Pancreas (tissue), 10 donors: ENCODE measurements around the gene LIMS2. TPM values are rescaled to one million over a fixed set of nuclear protein-coding genes. Genes with fewer than 3 reads are reported as not detected.
A peak's percentile ranks its signal among the peaks of the same experiment; 100 is the strongest.

Experiments
- ATAC-seq, 4 donors: fragments of 200-7000 bp; cut with Tn5 transposase; one replicate each; pipeline versions ENCODE4 v1.8.0 to v1.9.1; 2020; ENCODE audit warnings: mild to moderate bottlenecking in 4 of 4, moderate library complexity in 4 of 4
- DNase-seq, 6 donors: peaks; one replicate each; pipeline ENCODE4 v3.0.0-alpha.2; 2020
- FAIRE-seq: peaks from 2 replicates; lab custom pipeline; 2012; peaks lifted over from hg19 to GRCh38; lab: Jason Lieb, UNC
- H3K27ac ChIP-seq, 4 donors: fragments of 200-600 bp; sonication (generic); 1 replicate in 3 of 4; 2 replicates in 1 of 4; pipeline versions ENCODE4 v1.5.0 to v1.8.0; 2020
- H3K27me3 ChIP-seq, 4 donors: fragments of 200-600 bp; one replicate each; pipeline ENCODE4 v1.8.0; 2021
- H3K36me3 ChIP-seq, 3 donors: fragments of 200-600 bp; sonication (generic) in 1 of 3; one replicate each; pipeline versions ENCODE4 v1.5.0 to v1.8.0; 2020 to 2021
- H3K4me1 ChIP-seq, 3 donors: fragments of 200-600 bp; one replicate each; pipeline ENCODE4 v1.8.0; 2021
- H3K4me3 ChIP-seq, 4 donors: fragments of 200-600 bp; sonication (generic) in 2 of 4; one replicate each; pipeline versions ENCODE4 v1.5.0 to v1.8.0; 2020 to 2021
- H3K9me3 ChIP-seq, 4 donors: fragments of 200-600 bp; one replicate each; pipeline ENCODE4 v1.8.0; 2021
- CTCF ChIP-seq, 4 donors: fragments of 200-600 bp; sonication (generic) in 3 of 4; IDR thresholded peaks; one replicate each; pipeline versions ENCODE4 v1.5.0 to v1.8.0; 2021; ENCODE audit warnings: antibody characterized with exemption in 4 of 4
- WGBS, 2 donors: extraction: QIAGEN DNeasy Blood & Tissue Kit; methylation state at CpG; one replicate each; pipeline ENCODE4 v1.1.7; 2013; 5-methylcytosine and 5-hydroxymethylcytosine counted together
- intact Hi-C, 3 donors: fragments of 100-400 bp; cut with DNase I; formaldehyde crosslinking; loops; one replicate each; pipeline versions ENCODE4 v1.11.1 to v1.14.2; 2022
- polyA plus RNA-seq, 2 donors: library from polyadenylated mRNA; stranded (reverse); fragments of 200-250 nt; gene quantifications; one replicate each; pipeline ENCODE4 v1.2.3, GENCODE V29; 2013
- total RNA-seq, 6 donors: library from RNA; stranded (reverse); fragmentation: NEBNext Ultra II Directional in 4 of 6; extraction: Animal tissue kit (Norgen Biotek cat#: 25700) in 4 of 6; gene quantifications; one replicate each; pipeline versions ENCODE4 v1.2.1 to v1.2.4, GENCODE V29; 2021 to 2023
- donor health status: healthy with polysubstance abuse.
- donor health status: DM: no; HTN: no; CAD: no; lungs with moderate emphysema.
- donor health status: DM: no; HTN: no; CAD: no.
- donor health status: control.
- donor health status: control.
- donor health status: Bipolar disorder and iron deficiency.
- donor health status: DM: yes; HTN: yes; CAD: no.
- donor health status: DM: no; HTN: no; CAD: no.
- donor health status: DM: no; HTN: no; CAD: no.
- donor health status: DM: yes; HTN: yes; CAD: no.

The LIMS2 gene
- total and polyA plus RNA-seq, 8 donors: 2.2 to 139 (median 5.2) TPM

DNA sequence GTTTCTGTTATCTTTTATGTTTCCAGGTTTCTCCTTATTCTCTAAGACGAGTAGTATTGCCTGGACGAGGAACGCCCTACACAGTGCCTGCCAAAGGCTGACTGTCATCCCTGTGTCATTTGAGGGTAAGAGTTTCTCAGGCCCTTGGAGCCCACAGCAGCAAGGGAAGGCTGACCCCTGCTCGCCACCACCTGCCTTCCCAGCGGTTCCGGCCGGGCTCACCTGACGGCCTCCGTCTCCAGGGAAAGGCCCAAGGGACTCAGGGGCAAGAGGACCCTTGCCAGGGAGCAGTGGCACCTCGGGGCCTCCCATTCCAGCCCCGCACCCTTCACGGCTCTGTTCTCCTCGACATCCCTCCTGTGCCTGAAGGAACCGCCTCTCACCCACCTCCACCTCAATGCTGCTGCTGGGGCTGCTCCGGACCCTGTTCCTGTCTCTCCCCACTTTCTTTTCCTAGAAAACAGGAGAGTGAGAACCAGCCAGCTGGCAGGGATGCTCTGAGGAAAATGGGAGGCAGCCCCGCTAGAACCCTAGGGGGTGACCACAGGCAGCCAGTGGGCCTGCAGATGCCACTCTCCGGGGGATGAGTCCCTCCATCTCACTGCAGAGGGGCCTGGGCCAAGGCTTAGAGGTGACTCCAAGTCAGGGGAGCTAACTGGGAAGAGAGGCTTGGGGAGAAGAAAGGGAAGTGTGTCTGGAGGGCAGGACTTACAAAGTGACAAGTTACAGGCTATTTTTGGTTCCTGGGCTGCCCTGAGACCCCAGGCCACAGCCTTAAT is 1.9 kb downstream of the LIMS2 start:
- FAIRE-seq (no peak), ATAC-seq (no peak), DNase-seq (no peak)
- 86% methylated on average over 16 to 17 of the region's 17 CpGs for WGBS, 2 donors
- peaks cover 0 to 8% (median 0%) of the 10 kb centered on the region in 3 donors for H3K4me1 ChIP-seq
- no peaks in the 10 kb centered on the region for H3K36me3 ChIP-seq
- intact Hi-C loops: no loop called here
- H3K27ac ChIP-seq: no peak overlapping the region
- H3K27me3 ChIP-seq: no peaks in the 10 kb centered on the region
- no peaks in the 10 kb centered on the region for H3K9me3 ChIP-seq
- TF ChIP-seq CTCF (IDR thresholded peaks at IDR 0.05): no peak
- peak overlapping the region in 1 of 4 donors; percentile 58 for H3K4me3 ChIP-seq

DNA sequence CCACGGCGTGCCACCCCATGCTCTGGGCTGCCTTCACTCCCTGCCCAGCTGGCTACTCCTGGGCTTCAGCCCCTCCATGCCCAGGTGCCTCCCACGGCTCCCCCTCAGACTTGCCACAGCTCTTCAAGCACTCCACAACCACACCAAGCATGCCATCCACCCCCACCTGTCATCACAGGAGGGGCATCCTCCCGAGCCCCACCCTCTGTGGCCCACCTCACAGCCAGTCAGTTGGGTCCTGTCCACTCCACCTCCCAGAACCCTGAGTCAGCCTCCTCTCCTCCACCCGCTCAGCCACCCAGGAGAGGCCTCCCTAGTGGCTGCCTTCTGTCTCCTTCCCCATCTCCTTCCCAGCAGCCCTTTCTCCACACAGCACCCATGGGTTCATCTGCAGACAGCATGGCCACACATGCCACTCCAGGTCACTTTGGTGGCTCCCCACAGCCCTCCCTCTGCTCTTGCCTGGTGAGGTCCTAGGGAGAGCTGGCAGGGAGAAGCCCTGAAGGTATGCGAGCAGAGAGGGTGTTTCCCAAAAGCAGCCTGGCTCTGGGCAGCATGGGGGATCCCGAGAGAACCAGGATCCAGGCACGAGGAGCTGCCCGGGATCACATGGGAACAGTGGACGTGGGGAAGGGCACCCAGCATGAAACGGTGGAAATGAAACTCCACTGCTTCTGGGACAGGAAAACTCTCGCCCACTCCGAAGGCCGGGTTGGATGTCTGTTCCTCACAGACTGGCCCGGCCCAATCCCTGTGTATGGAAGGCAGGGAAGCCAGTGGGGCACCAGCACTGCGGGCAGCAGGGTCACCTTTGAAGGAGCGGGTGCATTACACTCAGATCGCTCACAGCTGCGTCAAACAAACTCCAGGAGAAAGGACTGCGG is 2.7 kb downstream of the LIMS2 start:
- no peak for FAIRE-seq
- peaks cover 0 to 8% (median 0%) of the 10 kb centered on the region in 3 donors for H3K4me1 ChIP-seq

DNA sequence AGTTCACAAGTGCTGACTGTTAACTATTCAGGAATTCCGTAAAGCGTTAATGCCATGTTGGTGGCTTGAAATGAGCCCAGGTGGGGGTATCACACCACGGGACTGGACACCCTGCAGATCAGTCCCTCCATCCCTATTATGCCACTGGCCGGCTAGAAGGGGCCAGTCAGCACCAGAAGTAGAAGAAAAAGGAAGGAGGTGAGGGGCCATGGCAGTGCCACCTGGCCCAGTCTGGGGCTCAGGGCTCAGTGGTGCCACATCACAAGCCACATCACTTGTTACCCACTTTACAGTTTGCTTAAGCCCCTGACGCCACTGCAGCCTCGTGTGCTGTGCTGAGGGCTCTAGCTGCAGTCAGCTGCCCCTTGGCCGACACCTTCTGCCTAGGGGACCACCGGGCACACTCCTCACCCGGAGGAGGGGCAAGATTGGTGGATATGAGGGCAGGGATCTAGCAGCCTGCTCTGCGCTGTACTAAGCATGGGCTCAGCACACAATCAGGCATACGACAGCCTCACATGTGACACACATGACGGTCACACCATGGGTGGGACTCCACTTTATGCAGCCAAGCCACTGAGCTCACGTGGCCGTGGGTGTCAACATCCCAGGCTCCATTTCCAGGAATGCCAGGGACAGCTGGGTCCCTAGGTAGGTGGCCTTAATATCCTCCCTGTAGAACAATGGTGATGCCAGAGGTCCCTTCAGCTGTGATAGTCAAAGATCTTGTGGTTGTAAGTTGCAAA is 3.6 kb downstream of the LIMS2 start:
- 62 to 78% methylated on average over 14 of the region's 14 CpGs for WGBS, 2 donors
- Histone ChIP-seq H3K4me1 (peaks cover 0 to 8% (median 0%) of the 10 kb centered on the region in 3 donors), H3K4me3 (no peak overlapping the region), H3K36me3 (no peaks in the 10 kb centered on the region), H3K27me3 (no peaks in the 10 kb centered on the region), H3K27ac (no peak overlapping the region), H3K9me3 (no peaks in the 10 kb centered on the region)
- TF ChIP-seq CTCF (IDR thresholded peaks at IDR 0.05): no peak
- DNase-seq: no peak
- no peak for ATAC-seq
- intact Hi-C loops: no loop called here
- FAIRE-seq: no peak

More for the DNA sequence above, 2.7 kb downstream of the LIMS2 start:
- Histone ChIP-seq H3K4me3 (no peak overlapping the region), H3K27me3 (no peaks in the 10 kb centered on the region), H3K27ac (no peak overlapping the region), H3K9me3 (no peaks in the 10 kb centered on the region), H3K36me3 (no peaks in the 10 kb centered on the region)
- ATAC-seq (no peak), DNase-seq (no peak)
- intact Hi-C loops: no loop called here
- 76 to 79% methylated on average over 20 of the region's 20 CpGs for WGBS, 2 donors
- TF ChIP-seq CTCF (IDR thresholded peaks at IDR 0.05): no peak

GRCh38 chr2:127670957-127671290 is 4.4 kb downstream of the LIMS2 start:
- no peaks in the 10 kb centered on the region for H3K27me3 ChIP-seq
- DNase-seq (no peak), FAIRE-seq (no peak), ATAC-seq (no peak)
- no peaks in the 10 kb centered on the region for H3K9me3 ChIP-seq
- 61 to 72% methylated on average over 5 of the region's 5 CpGs for WGBS, 2 donors
- no peak overlapping the region for H3K27ac ChIP-seq
- intact Hi-C loops: no loop called here
- H3K36me3 ChIP-seq: no peaks in the 10 kb centered on the region
- peaks cover 0 to 7% (median 0%) of the 10 kb centered on the region in 3 donors for H3K4me1 ChIP-seq
- H3K4me3 ChIP-seq: no peak overlapping the region
- TF ChIP-seq CTCF (IDR thresholded peaks at IDR 0.05): no peak
